Retina (tissue), 1 donor: ENCODE results near the gene CTPS1.

Experiments
- DNase-seq: peaks from one replicate; pipeline ENCODE4 v3.0.0-alpha.2; 2016

Gene CTPS1

DNA sequence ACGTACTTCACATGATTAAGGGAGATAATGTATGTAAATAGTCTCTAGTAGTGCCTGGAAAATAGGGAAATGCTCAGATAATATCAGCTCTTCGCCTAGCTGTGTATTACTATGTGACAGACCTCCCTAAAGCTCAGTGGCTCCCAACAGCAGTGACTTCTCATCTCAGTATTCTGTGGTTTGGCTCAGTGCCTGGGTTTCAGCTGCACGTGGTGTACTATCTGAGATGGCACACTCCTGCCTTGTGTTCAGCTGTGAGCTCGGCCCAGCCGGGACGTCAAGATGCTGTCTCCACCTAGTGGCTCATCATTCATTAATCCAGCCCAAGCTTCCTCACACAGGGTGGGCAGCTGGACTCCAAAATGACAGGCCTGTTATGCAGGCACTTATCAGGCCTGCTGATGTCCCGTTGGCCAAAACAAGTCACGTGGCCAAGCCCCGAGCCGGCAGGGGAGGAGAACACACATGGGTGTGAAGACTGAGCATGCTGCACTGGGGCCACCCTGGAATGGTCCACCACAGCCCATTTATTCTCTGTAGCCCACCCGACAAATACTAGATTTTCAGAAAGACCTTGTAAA lies 24.2 kb downstream of the CTPS1 start:
- DNase-seq, result no peak

DNA sequence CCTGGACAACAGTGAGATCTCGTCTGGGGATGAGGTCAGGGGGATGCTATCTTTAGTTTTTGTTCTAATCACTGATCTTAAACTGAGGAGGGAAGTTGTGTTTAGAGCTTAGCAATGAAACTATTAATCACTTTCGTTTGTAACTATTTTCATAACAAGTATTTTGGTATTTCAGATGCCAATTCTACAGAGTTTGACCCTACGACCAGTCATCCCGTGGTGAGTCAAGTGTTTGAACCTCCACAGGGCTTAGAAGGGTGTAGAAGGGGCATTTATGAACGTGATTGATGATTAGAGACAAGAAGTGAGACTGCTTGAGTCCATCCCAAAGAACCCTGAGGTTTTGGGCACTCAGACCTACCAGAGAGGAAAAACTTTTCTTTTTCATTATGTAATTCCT lies 26.4 kb downstream of the CTPS1 start:
- no peak for DNase-seq

DNA sequence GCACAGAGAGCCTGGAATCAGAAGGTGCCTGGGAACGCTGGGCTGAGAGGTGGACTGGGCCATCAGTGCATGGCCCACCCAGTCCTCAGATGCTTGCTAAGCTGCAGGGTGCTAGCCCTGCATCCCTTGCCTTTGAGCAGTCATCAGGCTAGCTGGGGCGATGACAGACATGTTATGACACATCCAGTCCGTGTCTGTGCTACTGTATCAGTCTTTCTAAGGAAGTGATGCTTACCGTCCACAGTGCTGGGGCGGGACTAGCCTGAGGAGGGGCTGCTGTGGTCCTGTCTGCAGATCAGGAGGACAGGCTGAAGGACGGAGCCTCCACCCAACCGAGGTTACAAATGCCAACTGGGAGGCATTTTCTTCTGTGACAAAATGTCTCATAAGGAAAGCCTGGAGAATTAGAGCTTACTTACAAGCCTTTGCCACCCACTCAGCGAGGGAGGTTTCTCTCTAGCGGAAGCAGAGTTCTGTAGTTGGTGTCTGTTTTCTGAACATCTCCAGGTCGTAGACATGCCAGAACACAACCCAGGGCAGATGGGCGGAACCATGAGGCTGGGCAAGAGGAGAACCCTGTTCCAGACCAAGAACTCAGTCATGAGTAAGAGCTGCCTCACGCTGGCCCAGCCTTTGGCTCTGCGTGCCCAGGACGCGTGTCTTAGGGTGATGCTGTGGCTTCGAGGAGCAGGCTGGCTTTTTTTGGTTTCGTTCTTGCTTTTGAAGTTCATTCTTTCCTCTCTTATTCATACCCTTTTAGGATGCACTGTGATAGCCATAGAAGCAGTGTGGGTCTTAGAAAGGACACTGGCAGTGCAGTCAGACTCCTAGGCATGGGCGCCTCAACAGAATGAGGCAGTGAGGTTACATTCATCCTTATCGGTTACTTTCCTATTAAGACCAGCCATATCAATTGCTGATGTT lies 27.7 kb downstream of the CTPS1 start:
- DNase-seq, result no peak

DNA sequence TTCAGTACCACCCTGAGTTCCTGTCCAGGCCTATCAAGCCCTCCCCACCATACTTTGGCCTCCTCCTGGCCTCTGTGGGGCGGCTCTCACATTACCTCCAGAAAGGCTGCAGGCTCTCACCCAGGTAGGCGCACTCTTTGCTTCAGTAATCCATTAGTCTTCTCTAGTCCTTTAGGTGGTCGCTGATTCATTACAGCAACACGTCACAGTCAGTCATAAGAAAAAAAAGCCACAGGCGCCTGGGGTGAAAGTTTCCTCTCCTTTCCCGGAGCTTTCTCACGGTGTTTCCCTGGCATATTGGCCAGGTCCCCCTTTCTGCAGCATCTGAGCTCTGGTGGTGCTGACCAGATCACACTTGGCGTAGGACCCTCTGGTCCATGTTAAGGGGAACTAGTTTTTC lies 30.0 kb downstream of the CTPS1 start:
- no peak for DNase-seq

DNA sequence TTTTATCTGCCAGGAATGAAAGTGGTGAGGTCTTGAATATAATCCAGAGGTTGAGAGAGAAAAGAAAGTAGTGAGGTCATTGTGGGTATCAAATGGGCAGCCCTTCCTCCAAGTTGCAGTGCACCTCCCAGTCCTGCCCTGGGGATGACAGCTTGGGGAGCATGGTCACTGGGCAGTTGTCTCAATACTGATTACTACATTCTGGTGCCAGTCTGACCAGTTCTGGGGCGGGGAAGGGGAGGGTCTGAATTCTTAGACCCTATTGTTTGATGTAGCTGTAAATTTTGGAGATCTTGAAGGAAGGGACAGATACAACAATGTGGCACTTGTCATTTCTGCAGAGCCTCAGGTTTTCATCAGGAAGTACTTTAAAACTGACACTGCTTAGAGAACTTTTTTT lies 30.8 kb downstream of the CTPS1 start:
- no peak for DNase-seq

DNA sequence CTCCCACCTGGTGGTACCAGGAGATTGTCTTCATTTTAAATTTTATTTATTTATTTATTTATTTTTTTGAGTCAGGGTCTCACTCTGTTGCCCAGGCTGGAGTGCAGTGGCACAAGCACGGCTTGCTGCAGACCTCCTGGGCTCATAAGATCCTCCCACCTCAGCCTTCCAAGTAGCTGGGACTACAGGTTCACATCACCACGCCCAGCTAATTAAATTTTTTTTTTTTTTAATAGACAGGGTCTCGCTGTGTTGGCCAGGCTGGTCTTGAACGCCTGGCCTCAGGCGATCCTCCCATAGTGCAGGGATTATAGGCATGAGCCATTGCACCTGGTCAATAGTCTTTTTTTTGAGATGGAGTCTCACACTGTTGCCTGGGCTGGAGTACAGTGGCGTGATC lies 33.5 kb downstream of the CTPS1 start:
- no peak for DNase-seq

DNA sequence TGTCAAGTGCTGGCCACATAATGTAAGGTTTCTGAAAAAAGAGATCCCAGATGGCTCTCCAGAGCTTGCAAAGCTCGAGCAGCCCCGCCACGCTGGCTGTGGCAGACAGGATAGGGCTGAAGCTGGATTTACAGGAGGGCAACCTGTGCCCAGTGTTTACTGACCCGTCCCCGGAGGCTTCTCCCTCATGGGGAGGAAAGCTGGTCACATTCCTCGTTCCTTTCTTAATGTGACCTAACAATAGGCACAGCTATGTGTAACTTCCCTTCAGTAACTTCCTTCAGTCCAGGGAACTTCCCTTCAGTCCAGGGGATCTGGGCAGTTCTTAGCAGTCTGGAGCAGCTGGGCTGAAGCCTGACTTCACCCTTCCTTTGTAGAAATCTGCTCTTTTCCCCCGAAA lies 34.3 kb downstream of the CTPS1 start:
- no peak for DNase-seq

DNA sequence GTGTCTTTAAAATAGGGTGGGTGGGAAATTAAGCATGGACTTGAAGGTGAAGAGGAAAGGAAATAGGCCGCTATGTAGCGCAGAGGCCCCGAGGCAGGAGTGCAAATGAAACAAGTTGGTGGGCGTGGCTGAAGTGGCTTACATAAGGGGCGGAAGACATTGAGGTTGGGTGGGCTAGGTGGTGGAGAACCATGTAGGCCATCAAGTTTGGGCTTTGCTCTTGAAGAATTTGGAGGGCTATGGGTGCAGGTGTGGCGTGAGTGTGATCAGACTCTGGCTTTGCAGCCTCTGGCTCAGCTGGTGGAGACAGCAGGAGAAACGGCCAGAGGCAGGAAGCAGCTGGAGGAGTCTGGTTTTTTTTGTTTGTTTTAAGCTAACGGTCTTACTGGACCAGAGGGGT lies 35.4 kb downstream of the CTPS1 start:
- DNase-seq, result no peak

DNA sequence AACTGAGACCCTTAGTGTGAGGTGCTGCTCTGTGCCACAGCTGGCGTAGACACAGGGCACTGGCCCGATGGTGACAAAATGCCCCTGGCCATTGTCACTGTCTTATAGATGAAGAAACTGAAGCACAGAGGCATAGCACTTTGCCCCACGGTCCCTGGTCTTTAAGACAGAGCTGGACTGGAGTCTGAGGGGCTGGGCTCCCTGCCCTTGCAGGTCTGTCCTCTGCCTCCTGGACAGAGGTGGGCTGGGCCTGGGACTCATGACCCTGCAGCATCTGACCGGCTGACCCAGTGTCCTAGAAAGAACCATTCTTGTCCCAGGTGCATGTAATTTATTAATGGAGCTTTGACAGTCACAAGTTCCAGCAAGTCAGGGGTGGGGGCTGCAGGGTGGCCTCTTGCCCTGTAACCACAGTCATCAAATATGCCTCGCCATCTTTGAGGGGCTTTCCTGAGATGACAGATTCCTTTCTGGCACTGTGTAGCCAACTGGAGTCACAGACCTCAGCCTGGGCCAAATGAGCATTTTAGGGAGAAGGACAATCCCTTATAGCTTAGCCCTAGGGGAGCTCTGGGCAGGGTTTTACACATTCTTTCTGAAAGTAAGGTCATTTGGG lies 35.9 kb downstream of the CTPS1 start:
- no peak for DNase-seq

DNA sequence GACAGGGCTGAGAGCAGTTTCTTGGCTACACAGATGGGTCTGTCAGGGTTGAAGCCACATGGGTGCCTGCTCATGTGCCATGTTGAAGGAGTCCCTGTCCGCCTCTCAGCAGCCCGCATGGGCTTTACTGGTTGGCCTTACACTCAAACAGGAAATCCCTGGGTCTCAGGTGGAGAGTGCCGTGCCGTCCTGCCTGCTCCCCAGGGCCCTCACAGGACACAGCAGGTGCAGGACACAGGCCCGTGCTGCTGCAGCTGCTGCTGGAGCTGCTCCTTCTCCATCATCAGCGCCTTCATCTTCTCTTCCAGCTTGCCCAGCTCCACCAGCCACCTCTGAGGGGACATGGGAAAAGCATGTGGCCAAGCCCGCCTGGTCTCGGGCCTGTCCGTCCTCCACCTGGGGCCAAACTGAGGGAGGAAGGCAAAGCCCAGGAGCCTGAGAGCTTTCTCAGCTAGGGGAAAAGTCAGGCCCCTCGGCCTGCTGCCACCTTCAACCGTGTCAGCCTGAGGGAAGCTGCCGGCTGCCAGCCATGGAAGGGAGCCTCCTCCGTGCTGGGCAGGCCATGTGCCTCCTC lies 36.5 kb downstream of the CTPS1 start:
- no peak for DNase-seq

DNA sequence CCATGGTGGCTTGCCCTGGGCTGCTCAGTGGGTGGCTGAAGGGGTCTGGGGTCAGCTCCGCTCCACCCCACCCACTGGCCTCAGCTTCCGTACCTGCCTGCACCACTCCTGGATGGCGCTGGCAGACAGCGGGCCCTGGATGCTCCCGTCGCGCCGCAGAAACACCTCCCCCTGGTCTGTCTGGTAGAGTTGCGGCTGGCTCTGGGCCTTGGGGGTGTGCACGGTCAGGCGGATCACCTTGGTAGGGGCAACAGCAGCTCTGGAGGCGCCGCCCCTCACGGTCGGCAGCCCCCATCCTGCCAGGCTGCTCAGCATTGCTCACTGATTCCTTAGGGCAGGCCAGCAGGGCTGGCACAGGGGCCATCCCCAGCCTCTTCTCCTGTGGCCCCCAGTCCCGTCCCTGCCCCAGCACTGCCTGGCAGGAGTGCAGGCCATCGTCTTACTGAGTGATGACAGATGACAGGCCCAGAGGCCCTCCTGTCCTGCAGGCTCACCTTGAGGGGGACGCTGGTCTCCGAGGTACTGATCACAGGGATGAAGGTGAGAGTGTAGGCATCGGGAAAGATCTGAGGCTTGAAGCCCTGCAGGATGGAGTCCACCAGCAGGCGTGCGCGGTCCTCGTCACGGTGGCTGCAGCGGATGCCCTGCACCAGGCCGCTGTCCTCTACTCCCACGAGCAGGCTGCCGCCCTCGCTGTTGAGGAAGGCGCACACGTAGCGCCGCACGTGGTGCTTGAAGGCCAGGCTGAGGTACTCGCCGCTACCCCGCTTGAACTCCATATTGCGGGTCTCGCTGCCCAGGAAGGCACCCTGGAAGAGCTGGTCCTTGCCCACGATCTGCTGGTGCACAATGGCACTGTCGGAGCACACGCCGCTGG lies 37.9 kb downstream of the CTPS1 start:
- DNase-seq, result no peak

DNA sequence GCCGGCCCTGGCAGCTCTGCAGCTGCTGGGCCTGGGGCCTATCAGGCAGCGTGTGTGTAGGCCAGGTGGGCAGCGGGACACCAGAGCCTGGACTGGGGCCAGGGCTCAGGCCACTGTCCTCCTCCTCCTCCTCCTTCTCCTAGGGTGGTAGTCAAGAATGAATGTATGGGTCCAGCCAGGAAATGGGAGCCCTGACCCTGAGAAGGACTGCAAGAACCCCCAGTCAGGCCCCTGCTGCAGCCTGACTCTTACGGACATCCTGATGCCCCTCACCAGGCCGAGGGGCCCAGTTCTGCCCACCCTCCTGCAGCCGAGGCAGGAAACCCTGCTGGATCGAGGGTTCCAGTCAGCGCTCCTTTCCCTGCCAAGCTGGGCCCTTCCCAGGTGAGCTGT lies 38.5 kb downstream of the CTPS1 start:
- DNase-seq, result no peak

DNA sequence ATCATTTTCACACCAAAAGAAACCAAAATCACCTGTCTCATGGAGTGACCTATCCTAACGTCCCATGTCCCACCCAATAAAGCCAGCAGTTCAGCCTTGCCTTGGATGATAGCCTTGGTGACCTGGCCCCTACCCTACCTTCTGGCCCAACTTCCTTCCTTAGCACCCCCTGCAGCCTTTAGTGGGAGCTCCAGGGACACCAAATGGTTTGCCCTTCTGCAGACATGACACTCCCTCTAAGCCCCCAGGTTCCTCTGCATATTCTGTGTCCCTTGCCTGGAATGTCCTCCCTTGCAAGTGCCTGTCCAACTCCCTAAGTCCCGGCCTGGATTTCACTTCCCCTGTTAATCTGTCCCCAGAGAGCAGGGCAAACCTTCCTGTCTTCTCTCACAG lies 39.9 kb downstream of the CTPS1 start:
- no peak for DNase-seq

DNA sequence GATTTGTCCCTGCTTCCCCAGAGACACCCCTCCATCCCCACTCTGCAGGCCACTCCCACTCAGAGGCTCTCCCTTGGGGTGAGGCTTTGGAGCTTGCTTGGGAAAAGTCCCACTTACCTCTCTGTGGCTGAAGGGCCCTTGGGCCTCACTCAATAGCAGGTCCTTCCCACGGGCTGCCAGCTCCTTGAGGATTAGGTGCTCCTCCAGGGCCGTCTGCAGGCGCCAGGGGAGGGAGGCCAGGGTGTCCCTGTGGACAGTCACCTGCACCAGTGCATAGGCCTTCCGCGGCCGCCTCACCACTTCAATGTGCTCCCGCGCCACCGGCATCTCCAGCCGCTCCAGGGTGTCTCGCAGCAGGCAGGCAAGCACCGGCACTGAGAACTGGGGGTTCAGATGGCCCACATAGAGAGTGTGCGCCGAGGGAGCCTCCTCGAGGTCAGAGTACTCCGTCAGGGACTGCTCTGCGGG lies 40.6 kb downstream of the CTPS1 start:
- DNase-seq, result no peak

DNA sequence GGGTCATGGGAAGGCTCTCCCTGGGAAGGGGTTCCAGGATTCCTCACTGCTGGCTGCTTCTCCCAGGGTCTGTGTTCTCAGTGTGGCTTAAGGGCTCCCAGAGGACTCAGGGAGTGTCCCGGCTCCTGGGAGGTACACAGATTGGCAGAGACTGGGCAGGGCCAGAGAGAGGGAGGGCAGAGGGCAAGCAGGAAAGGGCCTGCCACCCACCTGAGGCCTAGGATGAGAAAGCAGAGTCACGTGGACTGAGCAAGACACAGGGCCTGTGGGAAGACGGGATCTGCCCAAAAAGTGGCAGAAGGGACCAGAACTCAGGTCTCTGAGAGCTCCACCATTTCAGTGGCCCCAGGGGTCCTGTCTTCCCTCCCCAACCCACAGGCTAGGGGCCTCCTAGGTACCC lies 41.2 kb downstream of the CTPS1 start:
- DNase-seq, result no peak

DNA sequence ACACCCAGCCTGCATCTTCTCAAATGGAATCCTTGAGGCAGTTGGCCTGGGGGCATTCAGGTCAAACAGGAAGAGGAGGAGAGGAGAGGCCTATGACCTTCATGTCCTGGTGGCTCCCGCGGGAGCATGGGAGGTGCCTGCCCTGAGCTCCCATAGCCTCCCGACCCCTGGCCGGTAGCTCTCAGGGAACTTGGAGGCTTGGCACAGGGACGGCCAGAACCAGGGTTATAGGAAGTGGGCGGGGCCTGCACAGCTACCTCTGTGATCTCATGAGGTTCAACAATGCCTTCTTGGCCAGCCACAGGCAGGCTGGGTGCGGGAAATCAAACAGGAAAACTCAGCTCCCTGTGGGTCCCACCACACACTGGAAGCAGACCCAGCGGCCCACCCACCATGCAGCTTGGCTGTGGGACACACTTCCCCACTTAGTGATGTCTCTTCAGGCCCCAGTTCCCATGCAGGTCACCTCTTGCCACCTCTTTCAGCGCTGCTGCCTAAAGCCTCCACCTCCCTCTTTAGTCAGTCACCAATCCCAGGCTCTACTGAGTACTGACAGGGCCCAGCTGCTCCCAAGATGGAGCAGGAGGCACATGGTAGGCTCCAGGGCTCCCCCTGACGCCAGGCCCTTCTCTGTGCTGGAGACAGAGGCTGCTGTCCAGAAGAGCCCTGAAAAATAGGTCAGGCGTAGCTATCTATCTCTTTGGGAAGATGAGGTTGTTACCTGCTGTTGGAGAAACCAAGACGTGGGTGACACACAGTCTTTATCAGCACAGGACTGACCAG lies 42.2 kb downstream of the CTPS1 start, which contains the start of gene SLFNL1:
TSS of gene SLFNL1 (minus strand) at position 200 of the 783 bp plus-strand sequence. CDS start 1,065 bp downstream, outside the sequence.
- DNase-seq, result no peak

DNA sequence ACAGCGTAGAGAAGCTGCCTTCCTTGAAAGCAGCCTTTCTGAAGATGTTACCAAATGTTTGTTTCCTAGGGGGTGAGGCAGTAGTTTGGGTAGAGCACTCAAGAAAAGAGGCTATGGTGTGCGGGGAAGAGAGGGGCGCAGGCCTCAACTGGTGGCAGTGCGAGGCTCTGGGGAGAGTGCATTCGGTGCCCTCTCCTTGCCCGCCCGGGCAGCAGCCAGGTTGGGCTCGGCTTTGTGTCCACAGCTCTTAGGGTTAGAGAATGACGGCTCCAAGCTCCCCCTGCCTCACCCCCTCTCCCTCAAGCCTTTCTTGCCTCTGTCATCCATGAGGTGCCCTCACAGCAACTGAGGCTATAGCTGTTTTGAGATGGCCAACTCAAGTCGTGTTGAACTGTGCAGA lies 42.9 kb downstream of the CTPS1 start:
- DNase-seq, result no peak

DNA sequence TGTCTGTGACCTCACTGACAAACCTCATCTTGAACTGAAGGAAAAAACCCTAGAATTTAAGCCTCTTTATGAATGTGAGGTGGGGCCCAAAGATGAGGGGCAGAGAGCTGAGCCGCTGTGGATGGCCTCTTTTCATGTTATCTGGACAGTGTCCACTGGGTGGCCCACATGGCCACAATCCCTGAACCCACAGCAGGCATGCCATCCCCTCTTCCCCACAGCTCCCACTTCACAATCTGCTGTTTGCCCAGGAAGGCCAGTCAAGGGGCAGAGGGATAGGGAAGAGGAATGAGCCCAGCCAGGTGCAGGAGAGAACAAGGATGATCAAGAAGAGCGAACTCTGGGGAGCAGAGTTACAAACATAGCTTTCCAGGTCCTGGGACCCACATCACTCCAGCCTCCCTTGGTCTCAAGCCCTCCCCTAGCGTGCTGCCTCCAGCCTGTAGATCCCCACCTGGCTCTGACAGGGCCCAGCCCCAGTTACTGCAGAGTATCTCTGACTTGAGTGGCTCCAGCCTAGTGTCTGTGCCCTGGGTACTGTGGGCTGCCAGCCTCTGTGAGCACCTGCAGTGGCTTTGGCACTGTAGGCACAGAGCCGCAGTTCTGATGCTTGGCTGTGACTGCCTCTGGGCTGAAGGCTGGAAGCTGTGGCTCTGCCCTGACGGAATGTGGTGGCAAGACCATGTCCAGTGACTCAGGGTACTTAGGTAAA lies 43.9 kb downstream of the CTPS1 start:
- no peak for DNase-seq

DNA sequence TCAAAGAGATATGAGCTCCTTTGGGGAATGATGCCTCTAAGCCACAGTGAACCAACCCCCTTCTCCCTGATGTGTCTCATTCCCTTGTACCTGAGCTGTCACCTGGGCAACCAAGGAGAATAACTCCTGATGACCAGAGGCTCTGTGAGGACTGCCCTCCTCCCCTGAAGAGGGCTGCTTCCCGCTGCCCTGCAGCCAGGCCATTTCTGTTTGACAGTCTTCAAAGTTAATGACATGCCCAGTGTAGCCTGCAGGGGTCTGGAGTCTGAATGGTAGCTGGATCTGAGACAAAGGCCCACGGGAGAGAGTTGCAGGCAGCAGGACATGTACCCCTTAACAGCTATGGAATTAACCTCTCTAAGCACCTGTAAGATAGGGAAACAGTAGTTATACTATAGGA lies 45.5 kb downstream of the CTPS1 start:
- no peak for DNase-seq

DNA sequence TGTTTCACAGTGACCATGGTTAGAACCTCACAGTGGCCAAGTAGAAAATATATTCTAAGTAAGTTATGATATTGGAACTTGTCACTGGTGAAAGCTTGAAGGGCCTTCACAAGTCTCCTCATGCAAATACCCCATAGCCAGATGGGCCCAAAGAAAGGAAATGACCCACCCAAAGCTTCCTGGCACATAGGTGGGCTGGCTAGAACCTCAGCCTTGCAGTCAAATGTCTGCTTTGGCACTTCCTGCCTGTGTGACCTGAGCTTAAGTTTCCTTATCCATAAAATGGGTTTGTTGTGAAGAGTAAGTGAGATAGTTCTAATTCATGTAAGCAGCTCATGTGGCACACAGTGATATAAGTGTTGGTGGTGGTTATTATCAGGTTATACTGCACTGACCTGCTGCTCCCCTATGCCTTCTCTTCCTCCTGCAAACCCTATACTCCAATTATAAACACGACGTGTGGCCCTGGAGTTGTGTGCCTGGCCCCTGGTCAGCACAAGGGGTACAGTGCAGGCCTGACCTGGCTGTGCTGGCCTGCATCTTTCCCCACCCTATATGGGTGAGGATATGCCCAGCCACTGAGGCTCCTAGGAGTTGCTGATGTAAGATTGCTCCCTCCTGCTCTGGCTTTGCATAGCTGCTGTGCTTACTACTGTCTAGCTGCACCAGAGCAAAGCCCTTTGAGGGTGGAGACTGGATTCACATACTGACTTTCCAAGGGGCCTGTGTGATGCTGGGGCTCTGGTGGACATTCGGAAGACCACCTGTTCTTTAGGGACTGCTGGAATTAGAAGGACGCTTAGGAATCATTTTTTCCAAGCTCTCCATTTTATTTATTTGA lies 46.7 kb downstream of the CTPS1 start:
- no peak for DNase-seq
